OCI-LY7 (cell line): Measurements from ENCODE around the gene EPB41L2. TPM values are rescaled to one million over a fixed set of nuclear protein-coding genes. Genes with fewer than 3 reads are reported as not detected.

Experiments used
- Bru-seq: library from RNA; stranded (reverse); fragments of 400-500 nt; gene quantifications from one replicate; lab custom pipeline; 2021; lab: Mats Ljungman, UMichigan
- BruChase-seq, 2 experiments: library from RNA; stranded (reverse); fragments of 400-500 nt; gene quantifications; one replicate each; lab custom pipeline; 2021; lab: Mats Ljungman, UMichigan
- BruUV-seq: library from RNA; stranded (reverse); fragments of 400-500 nt; replicated peaks from 2 replicates; lab custom pipeline; 2021; lab: Mats Ljungman, UMichigan
- CTCF ChIA-PET: fragments of 300-600 bp; sonication (Branson Sonifier 250); formaldehyde crosslinking; loops from one replicate; lab custom pipeline; 2022; ENCODE audit warnings: antibody characterized with exemption; ENCODE audit not compliant: unreplicated experiment; lab: Charles Lee
- POLR2A ChIA-PET: fragments of 300-600 bp; sonication (Branson Sonifier 250); formaldehyde crosslinking; loops from one replicate; lab custom pipeline; 2022; ENCODE audit warnings: antibody characterized with exemption; lab: Charles Lee
- DNase-seq: peaks from one replicate; pipeline ENCODE4 v3.0.0-alpha.2; 2015; ENCODE audit warnings: low spot score
- H2AFZ ChIP-seq: fragments of 200-600 bp; sonication (generic), shearing (Covaris generic); 2 replicates; pipeline ENCODE4 v1.6.1; 2014; ENCODE audit warnings: mild to moderate bottlenecking, antibody characterized with exemption, low read length, moderate library complexity
- H3K27ac ChIP-seq: fragments of 200-600 bp; sonication (generic); 2 replicates; pipeline ENCODE4 v1.5.1; 2014; ENCODE audit warnings: mixed run types, low read depth, mild to moderate bottlenecking, moderate library complexity, low read length, inconsistent platforms; ENCODE audit not compliant: poor library complexity, severe bottlenecking
- H3K36me3 ChIP-seq: fragments of 200-600 bp; sonication (generic); 2 replicates; pipeline ENCODE4 v1.6.1; 2014; ENCODE audit warnings: mild to moderate bottlenecking, antibody characterized with exemption, low read length, moderate library complexity, mixed read lengths; ENCODE audit not compliant: insufficient read depth
- H3K4me1 ChIP-seq: fragments of 200-600 bp; sonication (generic); 2 replicates; pipeline ENCODE4 v1.5.1; 2014; ENCODE audit warnings: mild to moderate bottlenecking, low read length; ENCODE audit not compliant: insufficient read depth, poor library complexity, severe bottlenecking
- H3K4me2 ChIP-seq: fragments of 200-600 bp; sonication (generic); 2 replicates; pipeline ENCODE4 v1.6.1; 2014; ENCODE audit warnings: mild to moderate bottlenecking, low read length
- H3K4me3 ChIP-seq: fragments of 200-600 bp; sonication (generic); 2 replicates; pipeline ENCODE4 v1.5.1; 2014; ENCODE audit warnings: mild to moderate bottlenecking, low read depth, low read length; ENCODE audit not compliant: poor library complexity, severe bottlenecking
- H3K79me2 ChIP-seq: fragments of 200-600 bp; sonication (generic); 2 replicates; pipeline ENCODE4 v1.6.1; 2016; ENCODE audit warnings: low read depth, mild to moderate bottlenecking, low read length, moderate library complexity, mixed read lengths; ENCODE audit not compliant: insufficient read depth
- H3K9me2 ChIP-seq: fragments of 200-600 bp; sonication (generic); 2 replicates; pipeline ENCODE4 v1.6.1; 2016; ENCODE audit warnings: mild to moderate bottlenecking, low read length, mixed read lengths; ENCODE audit not compliant: insufficient read depth
- H3K9me3 ChIP-seq: fragments of 200-600 bp; sonication (generic); 2 replicates; pipeline ENCODE4 v1.6.1; 2014; ENCODE audit warnings: mild to moderate bottlenecking, mixed run types, low read length, mixed read lengths
- H4K20me1 ChIP-seq: fragments of 200-600 bp; sonication (generic); 2 replicates; pipeline ENCODE4 v1.6.1; 2014; ENCODE audit warnings: mild to moderate bottlenecking, antibody characterized with exemption, low read length, moderate library complexity, mixed read lengths; ENCODE audit not compliant: insufficient read depth
- CTCF ChIP-seq: fragments of 200-600 bp; sonication (generic); conservative IDR thresholded peaks from 2 replicates; pipeline ENCODE4 v1.5.1; 2014; ENCODE audit warnings: mild to moderate bottlenecking, antibody characterized with exemption, low read length, moderate library complexity, mixed read lengths
- EZH2phosphoT487 ChIP-seq: fragments of 200-600 bp; sonication (generic); IDR thresholded peaks from 2 replicates; pipeline ENCODE4 v1.6.1; 2018; ENCODE audit warnings: low read depth, borderline replicate concordance, mild to moderate bottlenecking, mixed run types, antibody characterized with exemption, low read length, moderate library complexity, mixed read lengths
- intact Hi-C: fragments of 100-400 bp; cut with micrococcal nuclease; formaldehyde crosslinking; loops from one replicate; pipeline ENCODE4 v1.10.0; 2022; ENCODE audit not compliant: unreplicated experiment
- long read RNA-seq: library from polyadenylated mRNA; stranded (forward); transcript quantifications from one replicate; pipeline ENCODE4 v2.0.0, GENCODE V29; 2022
- total RNA-seq, 2 experiments: library from RNA; depleted of rRNA in 1 of 2; stranded (reverse); fragments of >200 nt in 1 of 2; shearing (Covaris generic) in 1 of 2; gene quantifications; 2 replicates each; pipeline ENCODE4 v1.2.3, GENCODE V29; 2014 to 2022

The EPB41L2 gene
- total RNA-seq (2014; rRNA removed; shearing (Covaris generic)) (36.7 and 37.2 TPM in 2 replicates), total RNA-seq (2022) (132 and 138 TPM in 2 replicates), Bru-seq, nascent RNA (percentile 85 among the genes with signal in this experiment), BruChase-seq, experiment 1, labeled RNA remaining after a 6-hour chase (percentile 76 among the genes with signal in this experiment), BruChase-seq, experiment 2, labeled RNA remaining after a 2-hour chase (percentile 72 among the genes with signal in this experiment)
- long read RNA-seq, full-length matches to known transcripts: 33 of 84 reads
- long read RNA-seq, partial matches to known transcripts: 16 of 84 reads
- long read RNA-seq, other reads (novel, unspliced or antisense): 35 of 84 reads

- Histone ChIP-seq H2AFZ (peak within 1 kb of the TSS; percentile 99), H3K79me2 (peaks cover 44% of the 10 kb centered on the region), H4K20me1 (peaks cover 9% of the 10 kb centered on the region; the same call in 1 of the 2 replicates), H3K9me3 (peaks cover 3% of the 10 kb centered on the region; the same call in 1 of the 2 replicates), H3K27ac (peak within 1 kb of the TSS; percentile 49), H3K9me2 (no peaks in the 10 kb centered on the region), H3K4me1 (peaks cover 24% of the 10 kb centered on the region), H3K4me3 (peak within 1 kb of the TSS; percentile 95), H3K4me2 (peak within 1 kb of the TSS; percentile 98), H3K36me3 (peaks cover 4% of the 10 kb centered on the region; the same call in 1 of the 2 replicates)
- POLR2A ChIA-PET: interaction anchor here (0.5 to 1.0 kb wide), 3 partner anchors 19 to 583 kb away, joined by 3 to 7 read pairs (median 4); no protein-coding TSS in a partner anchor
- CTCF ChIA-PET: no interaction called here
- DNase-seq: peak; percentile 94
- TF ChIP-seq CTCF (0 out of 2 replicates have a peak, but pooled peaks have one; percentile 13), EZH2phosphoT487 (no peak)
- intact Hi-C loops: loop anchor here (2.0 to 5.0 kb wide), 3 partner anchors 44 to 566 kb away; partner anchors contain the start of gene MED23
- BruUV-seq: no TSS peak
These were observed at the start of gene EPB41L2 for GRCh38 chr6:131063028-131063763. Gene EPB41L2 (minus strand): TSS chr6:131063245. CDS start chr6:130956485, 106,760 bp downstream.

GRCh38 chr6:131112249-131112648 lies 49.2 kb upstream of the EPB41L2 start:
- Histone ChIP-seq H2AFZ (no peak overlapping the region), H3K79me2 (no peaks in the 10 kb centered on the region), H3K4me1 (peaks cover 20% of the 10 kb centered on the region), H3K4me3 (no peak overlapping the region), H3K36me3 (no peaks in the 10 kb centered on the region), H3K9me2 (no peaks in the 10 kb centered on the region), H3K9me3 (peaks cover 5% of the 10 kb centered on the region; the same call in 1 of the 2 replicates), H3K27ac (no peak overlapping the region), H4K20me1 (no peaks in the 10 kb centered on the region), H3K4me2 (no peak overlapping the region)
- no peak for DNase-seq
- intact Hi-C loops: no loop called here
- ChIA-PET CTCF (no interaction called here), POLR2A (interaction anchor here (1.1 kb wide), 1 partner anchor 153 kb away, joined by 3 read pairs; no protein-coding TSS in a partner anchor)
- BruUV-seq: no TSS peak
- no peak for TF ChIP-seq EZH2phosphoT487
- no peak for TF ChIP-seq CTCF
